GM23338 (cell line): ENCODE results near the gene RAPGEF4. TPM values are rescaled to one million over a fixed set of nuclear protein-coding genes. Genes with fewer than 3 reads are reported as not detected.

Source experiments
- ATAC-seq: fragments of 200-7000 bp; cut with Tn5 transposase; 3 replicates; pipeline ENCODE4 v1.9.1; 2020
- DNase-seq: peaks from one replicate; pipeline ENCODE4 v3.0.0-alpha.2; 2015; ENCODE audit warnings: low spot score
- H2AFZ ChIP-seq: fragments of 200-600 bp; sonication (generic); 2 replicates; pipeline ENCODE4 v1.8.0; 2016; ENCODE audit warnings: antibody characterized with exemption, mild to moderate bottlenecking, moderate library complexity
- H3F3A ChIP-seq: fragments of 200-600 bp; sonication (generic); replicated peaks from 2 replicates; pipeline ENCODE4 v1.8.0; 2017; ENCODE audit warnings: antibody characterized with exemption, mixed run types, low read depth
- H3K27ac ChIP-seq: fragments of 200-600 bp; sonication (generic); 2 replicates; pipeline ENCODE4 v1.6.1; 2016; ENCODE audit warnings: low read depth
- H3K27me3 ChIP-seq: fragments of 200-600 bp; sonication (generic); 2 replicates; pipeline ENCODE4 v1.8.0; 2016; ENCODE audit warnings: mild to moderate bottlenecking, mixed run types, moderate library complexity; ENCODE audit not compliant: insufficient read depth
- H3K36me3 ChIP-seq: fragments of 200-600 bp; sonication (generic); 2 replicates; pipeline ENCODE4 v1.8.0; 2016; ENCODE audit warnings: mild to moderate bottlenecking; ENCODE audit not compliant: insufficient read depth
- H3K4me1 ChIP-seq: fragments of 200-600 bp; sonication (generic); 2 replicates; pipeline ENCODE4 v1.8.0; 2016; ENCODE audit warnings: mild to moderate bottlenecking, moderate library complexity; ENCODE audit not compliant: insufficient read depth
- H3K4me2 ChIP-seq: fragments of 200-600 bp; sonication (generic); 2 replicates; pipeline ENCODE4 v1.7.1; 2017; ENCODE audit warnings: mixed run types
- H3K4me3 ChIP-seq: fragments of 200-600 bp; sonication (generic); 2 replicates; pipeline ENCODE4 v1.6.1; 2016; ENCODE audit warnings: mixed run types
- H3K79me2 ChIP-seq: fragments of 200-600 bp; sonication (generic); replicated peaks from 2 replicates; pipeline ENCODE4 v1.8.0; 2017; ENCODE audit warnings: mild to moderate bottlenecking; ENCODE audit not compliant: insufficient read depth
- H3K9me2 ChIP-seq: fragments of 200-600 bp; sonication (generic); 2 replicates; pipeline ENCODE4 v1.8.0; 2017; ENCODE audit not compliant: insufficient read depth
- H4K20me1 ChIP-seq: fragments of 200-600 bp; sonication (generic); replicated peaks from 2 replicates; pipeline ENCODE4 v1.8.0; 2017; ENCODE audit warnings: mild to moderate bottlenecking; ENCODE audit not compliant: insufficient read depth
- H3K27ac Mint-ChIP-seq: 2 replicates; pipeline ENCODE4 v1.8.0; 2020; ENCODE audit warnings: inconsistent platforms, mild to moderate bottlenecking, moderate library complexity, mixed read lengths
- H3K27me3 Mint-ChIP-seq: 3 replicates; pipeline ENCODE4 v1.8.0; 2022; ENCODE audit warnings: low read depth, mild to moderate bottlenecking, moderate library complexity, mixed read lengths, inconsistent platforms; ENCODE audit not compliant: insufficient read depth, poor library complexity
- H3K36me3 Mint-ChIP-seq: 3 replicates; pipeline ENCODE4 v1.8.0; 2021; ENCODE audit warnings: low read depth, mild to moderate bottlenecking, inconsistent platforms, moderate library complexity, mixed read lengths
- H3K4me1 Mint-ChIP-seq: 3 replicates; pipeline ENCODE4 v1.8.0; 2020; ENCODE audit warnings: mild to moderate bottlenecking, inconsistent platforms, mixed read lengths
- H3K4me3 Mint-ChIP-seq: 3 replicates; pipeline ENCODE4 v1.8.0; 2021; ENCODE audit warnings: moderate library complexity, mild to moderate bottlenecking, inconsistent platforms, mixed read lengths
- H3K9me3 Mint-ChIP-seq: 3 replicates; pipeline ENCODE4 v1.8.0; 2020; ENCODE audit warnings: moderate library complexity, mild to moderate bottlenecking, inconsistent platforms, mixed read lengths
- CREB1 ChIP-seq: fragments of 250-450 bp; sonication (Bioruptor Pico); IDR thresholded peaks from 2 replicates; pipeline ENCODE4 v1.5.0; 2020; ENCODE audit warnings: low read depth, mild to moderate bottlenecking, moderate library complexity
- CTCF ChIP-seq, 2 experiments: fragments of 200-600 bp in 1 of 2; sonication (generic) in 1 of 2; conservative IDR thresholded peaks; 2 replicates each; pipeline versions ENCODE4 v1.5.1 to v1.6.1; 2016 to 2017; ENCODE audit warnings: antibody characterized with exemption in 2 of 2, low read depth in 2 of 2, mild to moderate bottlenecking in 2 of 2, moderate library complexity in 1 of 2
- ETS1 ChIP-seq: IDR thresholded peaks from 2 replicates; pipeline ENCODE4 v1.6.1; 2016; ENCODE audit warnings: antibody characterized with exemption
- EZH2 ChIP-seq: fragments of 200-600 bp; sonication (generic); IDR thresholded peaks from one replicate; pipeline ENCODE4 v1.8.0; 2017; ENCODE audit warnings: antibody characterized with exemption, mild to moderate bottlenecking, low read depth; ENCODE audit not compliant: unreplicated experiment
- EZH2phosphoT487 ChIP-seq: fragments of 200-600 bp; sonication (generic); IDR thresholded peaks from one replicate; pipeline ENCODE4 v1.8.1; 2018; ENCODE audit warnings: antibody characterized with exemption; ENCODE audit not compliant: unreplicated experiment
- JUNB ChIP-seq: IDR thresholded peaks from one replicate; pipeline ENCODE4 v1.6.1; 2016; ENCODE audit warnings: antibody characterized with exemption; ENCODE audit not compliant: unreplicated experiment
- NANOG ChIP-seq: IDR thresholded peaks from 2 replicates; pipeline ENCODE4 v1.6.1; 2016; ENCODE audit warnings: antibody characterized with exemption, borderline replicate concordance
- POLR2AphosphoS5 ChIP-seq: IDR thresholded peaks from 2 replicates; pipeline ENCODE4 v1.6.1; 2016; ENCODE audit warnings: antibody characterized with exemption, low read depth
- REST ChIP-seq: IDR thresholded peaks from one replicate; pipeline ENCODE4 v1.6.1; 2018; ENCODE audit warnings: antibody characterized with exemption; ENCODE audit not compliant: unreplicated experiment
- STAT1 ChIP-seq: IDR thresholded peaks from one replicate; pipeline ENCODE4 v1.6.1; 2016; ENCODE audit warnings: antibody characterized with exemption; ENCODE audit not compliant: unreplicated experiment
- ZNF462 ChIP-seq: fragments of 250-450 bp; sonication (Bioruptor Pico); IDR thresholded peaks from 2 replicates; pipeline ENCODE4 v1.5.0; 2020; ENCODE audit warnings: mild to moderate bottlenecking, moderate library complexity
- polyA plus RNA-seq: library from polyadenylated mRNA; unstranded; fragments of >200 nt; fragmentation: Nextera tagmentation; extraction: Ambion mirVana; gene quantifications from 2 replicates; pipeline ENCODE4 v1.2.1, GENCODE V29; 2016
- total RNA-seq: library from RNA; depleted of rRNA; stranded (reverse); fragments of >200 nt; shearing (Covaris generic); gene quantifications from 2 replicates; pipeline ENCODE4 v1.2.3, GENCODE V29; 2014

Gene RAPGEF4
- total and polyA plus RNA-seq, 2 experiments from 2014 or later, result 1.7 to 4.7 TPM

- TF ChIP-seq ZNF462 (CRISPR knock-in tag), result no peak
- TF ChIP-seq CREB1 (CRISPR knock-in tag), result no peak
- no peak for TF ChIP-seq JUNB
- TF ChIP-seq EZH2phosphoT487, result no peak
- TF ChIP-seq NANOG, result no peak
- TF ChIP-seq POLR2AphosphoS5, result no peak
- no peak for TF ChIP-seq STAT1
These were observed 42.6 kb upstream of the RAPGEF4 start (continued) for GRCh38 chr2:172693037-172693436.

- no peaks in the 10 kb centered on the region for H3K79me2 ChIP-seq
- H3K4me3 ChIP-seq, result no peak overlapping the region
- no peak overlapping the region for H3K27ac ChIP-seq
- H3F3A ChIP-seq, result no peaks in the 10 kb centered on the region
- H3K4me1 ChIP-seq, result no peaks in the 10 kb centered on the region
- no peak overlapping the region for H3K4me2 ChIP-seq
- H3K27me3 ChIP-seq, result no peaks in the 10 kb centered on the region
- H3K9me2 ChIP-seq, result no peaks in the 10 kb centered on the region; the same call in 1 of the 2 replicates
- no peak for DNase-seq
- no peaks in the 10 kb centered on the region for H3K36me3 ChIP-seq
- H3K4me3 Mint-ChIP-seq, result no peak overlapping the region
- peaks cover 5% of the 10 kb centered on the region; the same call in 2 of the 3 replicates for H3K36me3 Mint-ChIP-seq
- no peak for ATAC-seq
- H3K4me1 Mint-ChIP-seq, result no peaks in the 10 kb centered on the region
- H3K27ac Mint-ChIP-seq, result no peak overlapping the region; the same call in 1 of the 2 replicates
- H3K27me3 Mint-ChIP-seq, result no peaks in the 10 kb centered on the region
- H3K9me3 Mint-ChIP-seq, result peaks cover 13% of the 10 kb centered on the region
- no peaks in the 10 kb centered on the region for H4K20me1 ChIP-seq
- H2AFZ ChIP-seq, result no peak overlapping the region
- no peak for TF ChIP-seq CTCF (conservative IDR thresholded peaks at IDR 0.05; ENCODE audit: low read depth in 2 of 2)
- TF ChIP-seq EZH2, result no peak
- no peak for TF ChIP-seq STAT1
- TF ChIP-seq EZH2phosphoT487, result no peak
- TF ChIP-seq ETS1, result no peak
- TF ChIP-seq NANOG, result no peak
- no peak for TF ChIP-seq REST
- no peak for TF ChIP-seq POLR2AphosphoS5
These were observed 41.9 kb upstream of the RAPGEF4 start for GRCh38 chr2:172693529-172694455.
